Hepatocyte (in vitro differentiated cells): ENCODE data around the gene HHATL. TPM values are rescaled to one million over a fixed set of nuclear protein-coding genes. Genes with fewer than 3 reads are reported as not detected.

Experiments used
- DNase-seq: peaks from one replicate; pipeline ENCODE4 v3.0.0-alpha.2; 2016; ENCODE audit warnings: low spot score
- H2AFZ ChIP-seq: fragments of 200-600 bp; sonication (generic); 2 replicates; pipeline ENCODE4 v1.6.0; 2016; ENCODE audit warnings: antibody characterized with exemption, mild to moderate bottlenecking
- H3K27ac ChIP-seq: fragments of 200-600 bp; sonication (generic); 2 replicates; pipeline ENCODE4 v1.5.1; 2016; ENCODE audit warnings: mild to moderate bottlenecking
- H3K27me3 ChIP-seq: fragments of 200-600 bp; sonication (generic); 2 replicates; pipeline ENCODE4 v1.6.1; 2016
- H3K36me3 ChIP-seq: fragments of 200-600 bp; sonication (generic); replicated peaks from 2 replicates; pipeline ENCODE4 v1.5.1; 2016; ENCODE audit warnings: low read depth; ENCODE audit not compliant: insufficient read depth
- H3K4me1 ChIP-seq: fragments of 200-600 bp; sonication (generic); 2 replicates; pipeline ENCODE4 v1.5.1; 2016; ENCODE audit warnings: mild to moderate bottlenecking, moderate library complexity; ENCODE audit not compliant: insufficient read depth
- H3K4me2 ChIP-seq: fragments of 200-600 bp; sonication (generic); 2 replicates; pipeline ENCODE4 v1.6.0; 2016
- H3K4me3 ChIP-seq: fragments of 200-600 bp; sonication (generic); 2 replicates; pipeline ENCODE4 v1.5.1; 2016; ENCODE audit warnings: mild to moderate bottlenecking
- H3K79me2 ChIP-seq: fragments of 200-600 bp; sonication (generic); 2 replicates; pipeline ENCODE4 v1.6.0; 2017; ENCODE audit warnings: mild to moderate bottlenecking
- H3K9me2 ChIP-seq: fragments of 200-600 bp; sonication (generic); replicated peaks from 2 replicates; pipeline ENCODE4 v1.6.0; 2017; ENCODE audit warnings: mild to moderate bottlenecking; ENCODE audit not compliant: insufficient read depth
- H3K9me3 ChIP-seq: fragments of 200-600 bp; sonication (generic); 2 replicates; pipeline ENCODE4 v1.5.1; 2016; ENCODE audit warnings: low read depth, mild to moderate bottlenecking
- H4K20me1 ChIP-seq: fragments of 200-600 bp; sonication (generic); 2 replicates; pipeline ENCODE4 v1.6.0; 2016; ENCODE audit warnings: mild to moderate bottlenecking; ENCODE audit not compliant: insufficient read depth, poor library complexity, severe bottlenecking
- EZH2 ChIP-seq: fragments of 200-600 bp; sonication (generic); IDR thresholded peaks from 2 replicates; pipeline ENCODE4 v1.6.1; 2016; ENCODE audit warnings: antibody characterized with exemption, mild to moderate bottlenecking, borderline replicate concordance
- EZH2phosphoT487 ChIP-seq: fragments of 200-600 bp; sonication (generic); IDR thresholded peaks from one replicate; pipeline ENCODE4 v1.6.1; 2018; ENCODE audit warnings: antibody characterized with exemption, mild to moderate bottlenecking, low read depth, moderate library complexity; ENCODE audit not compliant: unreplicated experiment, severe bottlenecking
- WGBS: methylation state at CpG from one replicate; pipeline ENCODE4 v1.1.6; 2016; ENCODE audit warnings: low lambda C conversion rate; ENCODE audit errors: missing lambda C conversion rate; 5-methylcytosine and 5-hydroxymethylcytosine counted together
- polyA plus RNA-seq: library from polyadenylated mRNA; unstranded; fragments of >200 nt; fragmentation: Nextera tagmentation; extraction: Ambion mirVana; gene quantifications from 2 replicates; pipeline ENCODE4 v1.2.1, GENCODE V29; 2016
- total RNA-seq: library from RNA; depleted of rRNA; stranded (reverse); fragments of >200 nt; gene quantifications from 2 replicates; pipeline ENCODE4 v1.2.3, GENCODE V29; 2014
- TF ChIP-seq, protein P1 (sequence below): fragments of 200-600 bp; sonication (generic); IDR thresholded peaks from 2 replicates; pipeline ENCODE4 v1.5.1; 2016; ENCODE audit warnings: antibody characterized with exemption, mild to moderate bottlenecking; ENCODE audit not compliant: poor library complexity

HHATL gene
- total and polyA plus RNA-seq, 2 experiments from 2014 or later: not detected

DNA sequence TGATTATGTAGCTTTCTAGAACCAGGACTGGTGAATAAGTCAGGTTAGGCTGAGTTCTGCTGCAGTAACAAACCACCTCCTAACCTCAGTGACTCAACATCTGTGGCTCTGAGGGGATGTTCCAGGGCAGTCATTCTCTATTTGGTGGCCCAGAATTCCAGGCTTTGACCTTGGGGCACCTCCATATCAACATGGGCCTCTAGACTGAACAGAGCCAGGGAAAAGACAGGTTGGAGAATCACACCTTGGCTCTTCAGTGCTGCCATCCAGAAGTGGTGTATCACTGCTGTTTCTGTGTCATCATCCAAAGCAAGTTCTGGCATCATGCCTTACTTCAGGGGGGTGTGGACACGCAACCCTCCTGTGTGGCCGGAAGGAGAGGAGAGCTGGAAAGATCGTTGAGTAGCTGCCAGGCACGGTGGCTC lies 33.8 kb downstream of the HHATL start:
- Histone ChIP-seq H3K36me3 (no peaks in the 10 kb centered on the region), H3K27me3 (no peaks in the 10 kb centered on the region), H3K4me1 (no peaks in the 10 kb centered on the region), H3K9me2 (no peaks in the 10 kb centered on the region), H3K27ac (no peak overlapping the region), H3K4me2 (no peak overlapping the region), H3K4me3 (no peak overlapping the region), H3K9me3 (no peaks in the 10 kb centered on the region), H3K79me2 (no peaks in the 10 kb centered on the region), H2AFZ (no peak overlapping the region), H4K20me1 (no peaks in the 10 kb centered on the region)
- no peak for DNase-seq
- TF ChIP-seq EZH2phosphoT487: no peak
- no peak for TF ChIP-seq EZH2
- TF ChIP-seq, protein P1, sequence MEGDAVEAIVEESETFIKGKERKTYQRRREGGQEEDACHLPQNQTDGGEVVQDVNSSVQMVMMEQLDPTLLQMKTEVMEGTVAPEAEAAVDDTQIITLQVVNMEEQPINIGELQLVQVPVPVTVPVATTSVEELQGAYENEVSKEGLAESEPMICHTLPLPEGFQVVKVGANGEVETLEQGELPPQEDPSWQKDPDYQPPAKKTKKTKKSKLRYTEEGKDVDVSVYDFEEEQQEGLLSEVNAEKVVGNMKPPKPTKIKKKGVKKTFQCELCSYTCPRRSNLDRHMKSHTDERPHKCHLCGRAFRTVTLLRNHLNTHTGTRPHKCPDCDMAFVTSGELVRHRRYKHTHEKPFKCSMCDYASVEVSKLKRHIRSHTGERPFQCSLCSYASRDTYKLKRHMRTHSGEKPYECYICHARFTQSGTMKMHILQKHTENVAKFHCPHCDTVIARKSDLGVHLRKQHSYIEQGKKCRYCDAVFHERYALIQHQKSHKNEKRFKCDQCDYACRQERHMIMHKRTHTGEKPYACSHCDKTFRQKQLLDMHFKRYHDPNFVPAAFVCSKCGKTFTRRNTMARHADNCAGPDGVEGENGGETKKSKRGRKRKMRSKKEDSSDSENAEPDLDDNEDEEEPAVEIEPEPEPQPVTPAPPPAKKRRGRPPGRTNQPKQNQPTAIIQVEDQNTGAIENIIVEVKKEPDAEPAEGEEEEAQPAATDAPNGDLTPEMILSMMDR: no peak
- WGBS: 97% methylated on average over 4 of the region's 4 CpGs

- no peak overlapping the region for H3K4me3 ChIP-seq
- no peaks in the 10 kb centered on the region for H3K9me3 ChIP-seq
- H3K4me1 ChIP-seq: no peaks in the 10 kb centered on the region
- H2AFZ ChIP-seq: no peak overlapping the region
- no peak overlapping the region for H3K27ac ChIP-seq
- no peaks in the 10 kb centered on the region for H4K20me1 ChIP-seq
- no peak overlapping the region for H3K4me2 ChIP-seq
- H3K79me2 ChIP-seq: no peaks in the 10 kb centered on the region
- no peak for DNase-seq
- H3K9me2 ChIP-seq: no peaks in the 10 kb centered on the region
- TF ChIP-seq, protein P1: no peak
- TF ChIP-seq EZH2phosphoT487 (no peak), EZH2 (no peak)
- 95% methylated on average over 2 of the region's 2 CpGs for WGBS
- H3K27me3 ChIP-seq: no peaks in the 10 kb centered on the region
- H3K36me3 ChIP-seq: no peaks in the 10 kb centered on the region
Observed at GRCh38 chr3:42668413-42668760, 34.2 kb downstream of the HHATL start.

- Histone ChIP-seq H3K4me3 (no peak overlapping the region), H4K20me1 (no peaks in the 10 kb centered on the region), H3K27me3 (no peaks in the 10 kb centered on the region), H3K79me2 (no peaks in the 10 kb centered on the region), H3K9me2 (no peaks in the 10 kb centered on the region), H2AFZ (no peak overlapping the region), H3K9me3 (no peaks in the 10 kb centered on the region), H3K4me2 (no peak overlapping the region), H3K36me3 (no peaks in the 10 kb centered on the region), H3K27ac (no peak overlapping the region), H3K4me1 (no peaks in the 10 kb centered on the region)
- 70% methylated on average over 8 of the region's 8 CpGs for WGBS
- no peak for TF ChIP-seq EZH2
- TF ChIP-seq EZH2phosphoT487: no peak
- TF ChIP-seq, protein P1: no peak
- DNase-seq: no peak
Observed at GRCh38 chr3:42667523-42668412, 34.8 kb downstream of the HHATL start.
